AG09309 (cell line): Measurements from ENCODE around the gene JAKMIP2.

Source experiments
- DNase-seq: peaks from one replicate; pipeline ENCODE4 v3.0.0-alpha.2; 2010; ENCODE audit warnings: low read depth
- H3K4me3 ChIP-seq: 2 replicates; pipeline ENCODE4 v1.5.1; 2011; ENCODE audit warnings: mild to moderate bottlenecking, low read depth, low read length, moderate library complexity; ENCODE audit not compliant: control insufficient read depth
- CTCF ChIP-seq: IDR thresholded peaks from 2 replicates; pipeline ENCODE4 v1.5.1; 2011; ENCODE audit warnings: mild to moderate bottlenecking, low read depth, low read length, inconsistent platforms; ENCODE audit not compliant: insufficient read depth, control insufficient read depth; ENCODE audit errors: missing control alignments

The JAKMIP2 gene

DNA sequence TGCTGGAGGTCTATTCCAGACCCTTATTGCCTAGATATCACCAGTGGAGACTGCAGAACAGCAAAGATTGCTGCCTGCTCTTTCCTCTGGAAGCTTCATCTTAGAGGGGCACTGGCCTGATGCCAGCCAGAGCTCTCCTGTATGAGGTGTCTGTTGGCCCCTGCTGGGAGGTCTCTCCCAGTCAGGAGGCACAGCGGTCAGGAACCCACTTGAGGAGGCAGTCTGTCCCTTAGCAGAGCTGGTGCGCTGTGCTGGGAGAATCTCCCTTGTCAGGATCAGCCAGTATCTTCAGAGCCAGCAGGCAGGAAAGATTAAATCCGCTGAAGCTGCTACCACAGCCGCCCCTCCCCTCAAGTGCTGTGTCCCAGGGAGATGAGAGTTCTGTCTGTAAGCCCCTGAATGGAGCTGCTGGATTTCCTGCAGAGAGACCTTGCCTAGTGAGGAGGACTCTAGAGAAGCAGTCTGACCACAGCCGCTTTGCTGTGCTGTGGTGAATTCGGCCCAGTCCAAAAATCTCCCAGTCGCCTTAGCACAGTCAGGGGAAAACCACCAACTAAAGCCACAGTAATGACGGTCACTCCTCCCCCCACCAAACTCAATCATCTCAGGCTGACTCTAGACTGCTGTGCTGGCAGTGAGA lies 124.1 kb downstream of the JAKMIP2 start:
- DNase-seq, result no peak
- H3K4me3 ChIP-seq, result no peak overlapping the region
- no peak for TF ChIP-seq CTCF

DNA sequence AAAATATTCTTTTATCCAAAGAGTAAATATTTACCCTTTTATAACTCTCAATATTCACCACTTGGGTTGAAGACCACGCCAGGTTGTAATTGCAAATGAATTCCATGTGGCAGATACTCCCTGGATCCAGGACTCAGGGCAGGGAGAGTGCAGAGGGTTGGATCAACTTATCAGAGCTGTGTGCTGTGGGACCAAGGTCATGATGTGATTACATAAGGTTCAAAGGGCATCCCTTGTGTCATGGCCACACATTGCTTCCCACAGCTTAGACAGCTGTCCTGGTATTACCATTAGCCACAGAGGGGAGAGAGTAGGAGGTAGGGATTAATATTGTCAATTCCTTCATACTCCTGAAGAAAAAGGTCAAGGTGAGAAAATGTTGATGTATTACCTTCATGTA lies 133.9 kb downstream of the JAKMIP2 start:
- H3K4me3 ChIP-seq, result no peak overlapping the region
- no peak for TF ChIP-seq CTCF
- no peak for DNase-seq

DNA sequence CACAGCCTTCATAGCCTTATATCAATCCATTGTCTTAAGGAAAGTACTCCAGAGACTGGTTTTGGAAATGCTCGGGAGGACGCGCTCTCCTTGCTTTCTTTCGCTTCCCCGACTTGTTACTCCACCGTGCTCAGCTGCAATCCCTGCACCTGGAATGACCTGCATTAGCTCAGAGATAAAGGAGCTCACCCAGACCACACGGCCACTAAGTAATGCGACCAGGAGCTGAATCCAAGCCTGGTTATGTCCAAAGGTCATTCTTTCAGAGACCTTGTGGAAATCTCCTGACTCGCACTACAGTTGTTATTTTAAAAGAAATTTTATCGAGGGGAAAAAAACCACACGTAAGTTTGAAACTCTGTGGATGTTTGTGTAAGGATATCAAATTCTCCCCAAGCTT lies 137.3 kb downstream of the JAKMIP2 start:
- no peak overlapping the region for H3K4me3 ChIP-seq
- DNase-seq, result no peak
- TF ChIP-seq CTCF, result no peak

DNA sequence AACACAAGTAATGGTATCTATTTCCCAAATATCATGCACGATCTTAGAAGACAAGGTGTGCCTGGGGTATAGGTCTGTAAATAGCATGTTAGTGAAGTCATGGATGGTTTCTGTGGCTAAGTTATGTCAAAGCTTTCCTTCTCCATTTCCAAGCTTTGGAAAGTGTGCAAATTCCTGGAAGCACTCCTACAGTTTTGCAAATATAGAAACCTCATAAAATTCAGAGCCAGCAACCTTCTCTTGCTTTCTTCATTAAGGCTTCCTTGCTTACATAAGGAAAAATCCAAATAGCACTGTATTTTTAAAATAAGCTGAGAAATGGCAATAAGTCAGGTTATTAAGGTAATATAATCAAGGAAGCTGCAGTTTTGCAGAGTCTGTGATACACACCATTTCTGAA lies 138.1 kb downstream of the JAKMIP2 start:
- TF ChIP-seq CTCF, result no peak
- DNase-seq, result no peak
- H3K4me3 ChIP-seq, result no peak overlapping the region

GRCh38 chr5:147643142-147643541 lies 139.4 kb downstream of the JAKMIP2 start:
- TF ChIP-seq CTCF, result no peak
- DNase-seq, result no peak
- no peak overlapping the region for H3K4me3 ChIP-seq

GRCh38 chr5:147642666-147643065 lies 139.9 kb downstream of the JAKMIP2 start:
- no peak for DNase-seq
- no peak overlapping the region for H3K4me3 ChIP-seq
- no peak for TF ChIP-seq CTCF

DNA sequence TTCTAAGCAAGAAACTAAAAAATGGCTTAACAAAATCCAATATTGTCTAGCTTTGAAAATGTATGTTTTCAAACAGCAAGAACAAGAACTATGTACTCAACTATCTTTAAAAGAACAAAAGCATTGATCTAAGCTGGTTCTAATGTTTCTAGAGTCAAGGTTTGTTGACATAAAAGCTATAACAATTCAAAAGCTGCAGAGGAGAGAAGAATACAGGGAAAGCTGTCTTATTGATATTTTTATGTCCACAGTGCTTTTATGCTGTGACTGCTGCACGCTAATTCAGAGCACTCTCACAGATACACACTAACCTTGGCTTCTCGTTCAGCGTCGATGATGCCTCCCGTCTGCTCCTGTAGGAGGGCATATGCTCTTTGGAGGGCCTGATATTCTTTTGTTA lies 143.2 kb downstream of the JAKMIP2 start:
- TF ChIP-seq CTCF, result no peak
- no peak for DNase-seq
- H3K4me3 ChIP-seq, result no peak overlapping the region
